ENCODE results near the gene PIEZO2. TPM values are rescaled to one million over a fixed set of nuclear protein-coding genes. Genes with fewer than 3 reads are reported as not detected.

PIEZO2 gene
- total RNA-seq, 1 experiment from 2014 or later, result 0.11 TPM

GRCh38 chr18:11072632-11073031 is 76.7 kb downstream of the PIEZO2 start:
- H3K36me3 Mint-ChIP-seq (ENCODE audit: insufficient read depth, unreplicated experiment), result no peaks in the 10 kb centered on the region
- no peak overlapping the region for H3K4me3 Mint-ChIP-seq (ENCODE audit: unreplicated experiment)

DNA sequence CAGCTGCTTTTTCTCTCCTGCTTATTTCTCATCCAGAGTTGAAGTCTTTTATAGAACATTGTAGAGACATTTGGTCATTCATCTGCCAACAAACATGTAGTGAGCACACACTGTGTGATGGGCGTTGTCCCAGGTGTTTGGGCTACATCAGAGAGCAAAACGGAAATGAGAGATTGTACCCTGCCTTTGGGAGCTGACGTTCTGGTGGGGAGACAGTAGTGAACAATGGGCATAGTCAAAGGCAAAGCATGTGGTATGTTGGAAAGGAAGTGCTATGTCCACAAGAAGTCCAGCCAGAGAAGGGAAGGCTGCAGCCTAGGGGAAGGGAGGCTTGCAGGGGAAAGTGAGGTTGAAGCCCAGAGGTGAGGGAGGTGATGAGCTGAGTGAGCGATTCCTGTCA is 78.1 kb downstream of the PIEZO2 start:
- intact Hi-C loops (cut with micrococcal nuclease; ENCODE audit: unreplicated experiment), result no loop called here
- H3K4me3 Mint-ChIP-seq (ENCODE audit: unreplicated experiment), result no peak overlapping the region
- TF ChIP-seq, protein P1, sequence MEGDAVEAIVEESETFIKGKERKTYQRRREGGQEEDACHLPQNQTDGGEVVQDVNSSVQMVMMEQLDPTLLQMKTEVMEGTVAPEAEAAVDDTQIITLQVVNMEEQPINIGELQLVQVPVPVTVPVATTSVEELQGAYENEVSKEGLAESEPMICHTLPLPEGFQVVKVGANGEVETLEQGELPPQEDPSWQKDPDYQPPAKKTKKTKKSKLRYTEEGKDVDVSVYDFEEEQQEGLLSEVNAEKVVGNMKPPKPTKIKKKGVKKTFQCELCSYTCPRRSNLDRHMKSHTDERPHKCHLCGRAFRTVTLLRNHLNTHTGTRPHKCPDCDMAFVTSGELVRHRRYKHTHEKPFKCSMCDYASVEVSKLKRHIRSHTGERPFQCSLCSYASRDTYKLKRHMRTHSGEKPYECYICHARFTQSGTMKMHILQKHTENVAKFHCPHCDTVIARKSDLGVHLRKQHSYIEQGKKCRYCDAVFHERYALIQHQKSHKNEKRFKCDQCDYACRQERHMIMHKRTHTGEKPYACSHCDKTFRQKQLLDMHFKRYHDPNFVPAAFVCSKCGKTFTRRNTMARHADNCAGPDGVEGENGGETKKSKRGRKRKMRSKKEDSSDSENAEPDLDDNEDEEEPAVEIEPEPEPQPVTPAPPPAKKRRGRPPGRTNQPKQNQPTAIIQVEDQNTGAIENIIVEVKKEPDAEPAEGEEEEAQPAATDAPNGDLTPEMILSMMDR (IDR thresholded peaks at IDR 0.05; ENCODE audit: insufficient read depth in 1 of 2, low read depth in 1 of 2, low read length in 1 of 2, severe bottlenecking in 1 of 2, unreplicated experiment in 1 of 2), result no peak
- no peaks in the 10 kb centered on the region for H3K36me3 ChIP-seq (ENCODE audit: control insufficient read depth, insufficient read depth, low read length)
- no peak for DNase-seq
- H3K4me1 Mint-ChIP-seq (ENCODE audit: low read depth, unreplicated experiment), result peaks cover 6% of the 10 kb centered on the region
- POLR2A ChIA-PET, result no interaction called here
- BruUV-seq (replicated peaks), result no TSS peak
- no peaks in the 10 kb centered on the region for H3K4me1 ChIP-seq
- CTCF ChIA-PET, result no interaction called here
- no peaks in the 10 kb centered on the region for H3K27me3 ChIP-seq (replicated peaks; ENCODE audit: control insufficient read depth, insufficient read depth, low read length)
- peaks cover 17% of the 10 kb centered on the region for H3K9me3 Mint-ChIP-seq (ENCODE audit: unreplicated experiment)
- no peak overlapping the region for H3K4me3 ChIP-seq (ENCODE audit: low read depth, low read length)
- no peak overlapping the region for H3K27ac Mint-ChIP-seq (ENCODE audit: unreplicated experiment)
- no peaks in the 10 kb centered on the region for H3K36me3 Mint-ChIP-seq (ENCODE audit: insufficient read depth, unreplicated experiment)
- H3K9me3 ChIP-seq, result no peaks in the 10 kb centered on the region
- no peaks in the 10 kb centered on the region for H3K27me3 Mint-ChIP-seq (ENCODE audit: insufficient read depth, unreplicated experiment)

More at GRCh38 chr18:11072632-11073031, 76.7 kb downstream of the PIEZO2 start:
- H3K4me3 ChIP-seq (ENCODE audit: low read depth, low read length), result no peak overlapping the region
- ChIA-PET POLR2A (no interaction called here), CTCF (no interaction called here)
- no peaks in the 10 kb centered on the region for H3K4me1 ChIP-seq
- no peaks in the 10 kb centered on the region for H3K36me3 ChIP-seq (ENCODE audit: control insufficient read depth, insufficient read depth, low read length)
- peaks cover 6% of the 10 kb centered on the region for H3K4me1 Mint-ChIP-seq (ENCODE audit: low read depth, unreplicated experiment)
- no peaks in the 10 kb centered on the region for H3K9me3 ChIP-seq
- no peaks in the 10 kb centered on the region for H3K27me3 ChIP-seq (replicated peaks; ENCODE audit: control insufficient read depth, insufficient read depth, low read length)
- peaks cover 4% of the 10 kb centered on the region for H3K9me3 Mint-ChIP-seq (ENCODE audit: unreplicated experiment)
- no peak overlapping the region for H3K27ac Mint-ChIP-seq (ENCODE audit: unreplicated experiment)
- DNase-seq, result no peak
- intact Hi-C loops (cut with micrococcal nuclease; ENCODE audit: unreplicated experiment), result no loop called here
- BruUV-seq (replicated peaks), result no TSS peak
- TF ChIP-seq, protein P1 (IDR thresholded peaks at IDR 0.05; ENCODE audit: insufficient read depth in 1 of 2, low read depth in 1 of 2, low read length in 1 of 2, severe bottlenecking in 1 of 2, unreplicated experiment in 1 of 2), result no peak
- no peaks in the 10 kb centered on the region for H3K27me3 Mint-ChIP-seq (ENCODE audit: insufficient read depth, unreplicated experiment)

DNA sequence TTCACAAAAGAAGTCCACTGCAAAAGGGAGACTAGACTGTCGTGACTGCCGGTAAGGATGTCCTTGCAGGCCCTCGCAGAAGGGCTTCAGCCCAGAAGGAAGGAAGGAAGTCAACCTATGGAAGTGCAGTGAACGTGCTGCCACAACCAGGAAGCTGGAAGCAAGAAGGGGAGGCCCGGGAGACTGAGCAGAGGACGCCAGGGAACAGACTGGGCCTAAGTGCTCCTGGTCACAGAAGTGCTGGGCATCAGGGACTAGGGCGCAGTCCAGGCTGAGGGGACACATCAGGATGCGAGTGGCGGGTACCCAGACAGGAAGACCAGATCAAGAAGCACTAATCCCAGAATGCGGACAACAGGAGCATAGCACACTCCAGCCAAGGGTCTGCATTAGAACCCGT is 78.8 kb downstream of the PIEZO2 start:
- H3K9me3 Mint-ChIP-seq (ENCODE audit: unreplicated experiment), result peaks cover 24% of the 10 kb centered on the region
- H3K36me3 Mint-ChIP-seq (ENCODE audit: insufficient read depth, unreplicated experiment), result no peaks in the 10 kb centered on the region
- H3K4me3 ChIP-seq (ENCODE audit: low read depth, low read length), result no peak overlapping the region
- intact Hi-C loops (cut with micrococcal nuclease; ENCODE audit: unreplicated experiment), result no loop called here
- BruUV-seq (replicated peaks), result no TSS peak
- H3K36me3 ChIP-seq (ENCODE audit: control insufficient read depth, insufficient read depth, low read length), result no peaks in the 10 kb centered on the region
- CTCF ChIA-PET, result no interaction called here
- peaks cover 6% of the 10 kb centered on the region for H3K4me1 Mint-ChIP-seq (ENCODE audit: low read depth, unreplicated experiment)
- no peaks in the 10 kb centered on the region for H3K4me1 ChIP-seq
- no peak overlapping the region for H3K4me3 Mint-ChIP-seq (ENCODE audit: unreplicated experiment)
- TF ChIP-seq, protein P1 (IDR thresholded peaks at IDR 0.05; ENCODE audit: insufficient read depth in 1 of 2, low read depth in 1 of 2, low read length in 1 of 2, severe bottlenecking in 1 of 2, unreplicated experiment in 1 of 2), result no peak
- no peaks in the 10 kb centered on the region for H3K9me3 ChIP-seq
- H3K27me3 ChIP-seq (replicated peaks; ENCODE audit: control insufficient read depth, insufficient read depth, low read length), result no peaks in the 10 kb centered on the region
- no peak for DNase-seq
- POLR2A ChIA-PET, result no interaction called here
- H3K27me3 Mint-ChIP-seq (ENCODE audit: insufficient read depth, unreplicated experiment), result no peaks in the 10 kb centered on the region
- H3K27ac Mint-ChIP-seq (ENCODE audit: unreplicated experiment), result no peak overlapping the region
